SK-N-SH (cell line): ENCODE data around the gene LATS2. TPM values are rescaled to one million over a fixed set of nuclear protein-coding genes. Genes with fewer than 3 reads are reported as not detected.

Source experiments
- CTCF ChIA-PET: fragments of 300-600, 350-600 bp; formaldehyde crosslinking; extraction: SDS; loops from one replicate; lab custom pipeline; 2021; lab: Yijun Ruan, JAX
- POLR2A ChIA-PET: fragments of 350-600 bp; sonication (Branson Sonifier 250); formaldehyde crosslinking; extraction: SDS; loops from one replicate; lab custom pipeline; 2020; ENCODE audit warnings: antibody characterized with exemption, inconsistent platforms; lab: Yijun Ruan, JAX
- DNase-seq: peaks from one replicate; pipeline ENCODE4 v3.0.0; 2012
- H2AFZ ChIP-seq: fragments of 200-600 bp; sonication (generic); 2 replicates; pipeline ENCODE4 v1.8.1; 2016; ENCODE audit warnings: antibody characterized with exemption, mild to moderate bottlenecking, low read depth
- H3F3A ChIP-seq: fragments of 200-600 bp; sonication (generic); replicated peaks from 2 replicates; pipeline ENCODE3; 2016; ENCODE audit warnings: antibody characterized with exemption, mild to moderate bottlenecking; ENCODE audit not compliant: insufficient read depth
- H3K27ac ChIP-seq, 2 experiments: fragments of 200-500 bp in 1 of 2; fragments of 200-600 bp in 1 of 2; sonication (Bioruptor generic) in 1 of 2; sonication (generic), shearing (Covaris generic) in 1 of 2; 2 replicates each; pipeline versions ENCODE4 v1.5.1 to v1.6.1; 2014 to 2016; ENCODE audit warnings: low read depth in 2 of 2, inconsistent platforms in 1 of 2, low read length in 1 of 2, mild to moderate bottlenecking in 1 of 2, mixed read lengths in 1 of 2
- H3K27me3 ChIP-seq: fragments of 200-600 bp; sonication (generic), shearing (Covaris generic); 2 replicates; pipeline ENCODE4 v1.6.1; 2016; ENCODE audit warnings: mixed run types; ENCODE audit not compliant: insufficient read depth
- H3K36me3 ChIP-seq, 2 experiments: fragments of 200-500 bp in 1 of 2; fragments of 200-600 bp in 1 of 2; sonication (Bioruptor generic) in 1 of 2; sonication (generic) in 1 of 2; replicated peaks in 1 of 2; 2 replicates each; pipeline versions ENCODE3 to v1.5.1; 2014 to 2016; ENCODE audit warnings: low read length in 1 of 2, mild to moderate bottlenecking in 1 of 2; ENCODE audit not compliant: insufficient read depth in 2 of 2, control insufficient read depth in 1 of 2
- H3K4me1 ChIP-seq, 2 experiments: fragments of 200-500 bp in 1 of 2; fragments of 200-600 bp in 1 of 2; sonication (Bioruptor generic) in 1 of 2; sonication (generic), shearing (Covaris generic) in 1 of 2; 2 replicates each; pipeline versions ENCODE4 v1.5.1 to v1.6.1; 2014 to 2016; ENCODE audit warnings: low read depth in 1 of 2, low read length in 1 of 2, mixed run types in 1 of 2; ENCODE audit not compliant: insufficient read depth in 2 of 2, control insufficient read depth in 1 of 2
- H3K4me2 ChIP-seq: fragments of 200-600 bp; sonication (generic), shearing (Covaris generic); 2 replicates; pipeline ENCODE4 v1.6.1; 2017; ENCODE audit warnings: mixed run types
- H3K4me3 ChIP-seq, 2 experiments: fragments of 200-500 bp in 1 of 2; fragments of 200-600 bp in 1 of 2; sonication (Bioruptor generic) in 1 of 2; sonication (generic), shearing (Covaris generic) in 1 of 2; 2 replicates each; pipeline versions ENCODE4 v1.5.1 to v1.8.1; 2014 to 2016; ENCODE audit warnings: low read depth in 2 of 2, inconsistent platforms in 1 of 2, low read length in 1 of 2, mild to moderate bottlenecking in 1 of 2, mixed read lengths in 1 of 2, moderate library complexity in 1 of 2
- H3K79me2 ChIP-seq: fragments of 200-600 bp; sonication (generic); 2 replicates; pipeline ENCODE4 v1.8.1; 2017; ENCODE audit warnings: mild to moderate bottlenecking; ENCODE audit not compliant: insufficient read depth
- H3K9ac ChIP-seq: fragments of 200-600 bp; sonication (generic); 2 replicates; pipeline ENCODE4 v1.6.1; 2017; ENCODE audit warnings: mixed run types
- H3K9me2 ChIP-seq: fragments of 200-600 bp; sonication (generic); 2 replicates; pipeline ENCODE4 v1.6.1; 2017; ENCODE audit warnings: mixed run types
- H3K9me3 ChIP-seq: fragments of 200-600 bp; sonication (generic); 2 replicates; pipeline ENCODE4 v1.6.1; 2017; ENCODE audit warnings: mixed run types, mild to moderate bottlenecking, moderate library complexity
- H4K20me1 ChIP-seq: fragments of 200-600 bp; sonication (generic); 2 replicates; pipeline ENCODE4 v1.6.1; 2017; ENCODE audit warnings: mild to moderate bottlenecking, mixed run types; ENCODE audit not compliant: insufficient read depth
- EZH2phosphoT487 ChIP-seq: fragments of 200-600 bp; sonication (generic); IDR thresholded peaks from 2 replicates; pipeline ENCODE4 v1.6.1; 2017; ENCODE audit warnings: low read depth, mixed run types, mild to moderate bottlenecking, antibody characterized with exemption, moderate library complexity, borderline replicate concordance
- FOXM1 ChIP-seq: IDR thresholded peaks from 2 replicates; pipeline ENCODE4 v1.4.0; 2012; ENCODE audit warnings: low read depth, mild to moderate bottlenecking
- GABPA ChIP-seq: IDR thresholded peaks from 2 replicates; pipeline ENCODE4 v1.4.0; 2012; ENCODE audit warnings: low read depth, mild to moderate bottlenecking
- GATA2 ChIP-seq: sonication (generic); formaldehyde crosslinking; IDR thresholded peaks from 2 replicates; pipeline ENCODE4 v1.5.0; 2020; ENCODE audit warnings: mild to moderate bottlenecking, missing genetic modification reagents
- JUND ChIP-seq: IDR thresholded peaks from 2 replicates; pipeline ENCODE4 v1.4.0; 2012
- MXI1 ChIP-seq: IDR thresholded peaks from 2 replicates; pipeline ENCODE4 v1.6.1; 2012; ENCODE audit warnings: mild to moderate bottlenecking, low read depth, low read length, improper control_type of control experiment
- NFIC ChIP-seq: IDR thresholded peaks from 2 replicates; pipeline ENCODE4 v1.4.0; 2012; ENCODE audit warnings: borderline replicate concordance
- PBX3 ChIP-seq: IDR thresholded peaks from 2 replicates; pipeline ENCODE4; 2012
- POLR2AphosphoS5 ChIP-seq: IDR thresholded peaks from 2 replicates; pipeline ENCODE4 v1.6.1; 2012; ENCODE audit warnings: low read depth, low read length
- RAD21 ChIP-seq: IDR thresholded peaks from 2 replicates; pipeline ENCODE4 v1.6.1; 2012; ENCODE audit warnings: mild to moderate bottlenecking, low read length
- RCOR1 ChIP-seq: fragments of 150-350 bp; IDR thresholded peaks from 2 replicates; pipeline ENCODE4 v1.6.1; 2017; ENCODE audit warnings: antibody characterized with exemption, low read length
- REST ChIP-seq: IDR thresholded peaks from 2 replicates; pipeline ENCODE4 v1.6.1; 2012; ENCODE audit warnings: mild to moderate bottlenecking, low read depth, low read length, moderate library complexity
- TEAD4 ChIP-seq: IDR thresholded peaks from 2 replicates; pipeline ENCODE4 v1.4.0; 2012; ENCODE audit warnings: mild to moderate bottlenecking, borderline replicate concordance; ENCODE audit not compliant: insufficient read depth
- USF1 ChIP-seq: IDR thresholded peaks from 2 replicates; pipeline ENCODE4 v1.4.0; 2012; ENCODE audit warnings: low read depth, borderline replicate concordance
- WGBS: methylation state at CpG from one replicate; pipeline ENCODE4 v1.1.6; 2017; ENCODE audit warnings: low lambda C conversion rate; 5-methylcytosine and 5-hydroxymethylcytosine counted together
- polyA plus RNA-seq, 3 experiments: library from polyadenylated mRNA; depleted of rRNA; stranded (reverse); fragments of >200 nt; gene quantifications; 2 replicates each; pipeline ENCODE4 v1.2.3, GENCODE V29; 2012

Gene LATS2
- polyA plus RNA-seq, 1 of the 3 experiments (the other 2 are of a cell fraction), result 19.6 TPM

GRCh38 chr13:20988033-20988908 is 73.1 kb downstream of the LATS2 start:
- H3K9me2 ChIP-seq, result no peaks in the 10 kb centered on the region
- no peak for DNase-seq
- H3K27me3 ChIP-seq, result no peaks in the 10 kb centered on the region
- no peak overlapping the region for H3K9ac ChIP-seq
- peaks cover 9% of the 10 kb centered on the region for H3F3A ChIP-seq
- peaks cover 85% of the 10 kb centered on the region for H3K79me2 ChIP-seq
- ChIA-PET POLR2A (no interaction called here), CTCF (no interaction called here)
- H3K4me2 ChIP-seq, result no peak overlapping the region
- 90% methylated on average over 22 of the region's 87 CpGs for WGBS
- no peaks in the 10 kb centered on the region for H3K9me3 ChIP-seq
- TF ChIP-seq GATA2 (CRISPR knock-in tag), result no peak
- TF ChIP-seq GABPA, result no peak
- no peak for TF ChIP-seq POLR2AphosphoS5
- TF ChIP-seq RAD21, result no peak
- TF ChIP-seq TEAD4, result no peak
- TF ChIP-seq JUND, result no peak
- no peak for TF ChIP-seq FOXM1
- no peak for TF ChIP-seq NFIC
- TF ChIP-seq EZH2phosphoT487, result no peak
- TF ChIP-seq USF1, result no peak
- no peak for TF ChIP-seq REST
- no peak for TF ChIP-seq MXI1
- TF ChIP-seq PBX3, result no peak
- no peak for TF ChIP-seq RCOR1
- peaks cover 36 to 44% of the 10 kb centered on the region in 2 experiments for H3K36me3 ChIP-seq
- no peak overlapping the region for H3K27ac ChIP-seq
- H4K20me1 ChIP-seq, result peaks cover 10% of the 10 kb centered on the region; the same call in 1 of the 2 replicates
- H3K4me1 ChIP-seq, result peaks cover 0 to 2% of the 10 kb centered on the region in 2 experiments; a peak in 1 of 4 replicates
- no peak overlapping the region for H2AFZ ChIP-seq
- no peak overlapping the region for H3K4me3 ChIP-seq
